ENCODE measurements around the gene FHAD1.

DNA sequence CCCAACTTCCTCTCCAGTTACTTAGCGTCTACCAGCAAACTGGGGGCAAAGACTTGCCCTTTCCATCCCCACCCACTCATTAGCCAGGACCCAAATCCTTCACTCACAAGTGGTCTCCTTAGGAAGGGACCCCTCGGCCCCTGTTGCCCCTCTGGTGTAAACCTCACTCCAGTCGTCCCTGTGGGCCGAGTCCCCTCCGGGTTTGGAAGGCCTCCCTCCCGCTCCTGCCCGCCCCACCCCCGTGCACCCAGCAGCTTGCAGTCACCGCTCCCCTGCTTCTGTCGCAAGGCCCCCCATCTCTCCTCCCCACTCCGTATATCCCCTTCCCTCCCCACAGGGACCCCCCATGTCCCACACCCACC lies 163.8 kb downstream of the FHAD1 start:
- TF ChIP-seq POLR2A (IDR thresholded peaks at IDR 0.05): no peak
- TF ChIP-seq, protein P1, sequence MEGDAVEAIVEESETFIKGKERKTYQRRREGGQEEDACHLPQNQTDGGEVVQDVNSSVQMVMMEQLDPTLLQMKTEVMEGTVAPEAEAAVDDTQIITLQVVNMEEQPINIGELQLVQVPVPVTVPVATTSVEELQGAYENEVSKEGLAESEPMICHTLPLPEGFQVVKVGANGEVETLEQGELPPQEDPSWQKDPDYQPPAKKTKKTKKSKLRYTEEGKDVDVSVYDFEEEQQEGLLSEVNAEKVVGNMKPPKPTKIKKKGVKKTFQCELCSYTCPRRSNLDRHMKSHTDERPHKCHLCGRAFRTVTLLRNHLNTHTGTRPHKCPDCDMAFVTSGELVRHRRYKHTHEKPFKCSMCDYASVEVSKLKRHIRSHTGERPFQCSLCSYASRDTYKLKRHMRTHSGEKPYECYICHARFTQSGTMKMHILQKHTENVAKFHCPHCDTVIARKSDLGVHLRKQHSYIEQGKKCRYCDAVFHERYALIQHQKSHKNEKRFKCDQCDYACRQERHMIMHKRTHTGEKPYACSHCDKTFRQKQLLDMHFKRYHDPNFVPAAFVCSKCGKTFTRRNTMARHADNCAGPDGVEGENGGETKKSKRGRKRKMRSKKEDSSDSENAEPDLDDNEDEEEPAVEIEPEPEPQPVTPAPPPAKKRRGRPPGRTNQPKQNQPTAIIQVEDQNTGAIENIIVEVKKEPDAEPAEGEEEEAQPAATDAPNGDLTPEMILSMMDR (IDR thresholded peaks at IDR 0.05): no peak

Data from right lobe of liver (tissue), 4 donors.